LNCaP clone FGC (cell line): ENCODE results near the gene SIGMAR1.

ENCODE experiments used
- DNase-seq: peaks from one replicate; pipeline ENCODE4 v3.0.0-alpha.2; 2011; ENCODE audit warnings: low read depth
- H3K4me3 ChIP-seq: 2 replicates; pipeline ENCODE4 v1.5.1; 2011; ENCODE audit warnings: mild to moderate bottlenecking, low read depth, low read length, control low read depth
- CTCF ChIP-seq: IDR thresholded peaks from 2 replicates; pipeline ENCODE4 v1.5.1; 2012; ENCODE audit warnings: mild to moderate bottlenecking; ENCODE audit not compliant: control insufficient read depth, insufficient read depth; ENCODE audit errors: extremely low read depth

The SIGMAR1 gene

GRCh38 chr9:34611811-34612787 is 25.5 kb downstream of the SIGMAR1 start, which contains the start of gene RPP25L:
RPP25L (minus strand) TSS chr9:34612097; CDS start chr9:34611296, 801 bp downstream.
- peak within 1 kb of the TSS; percentile 97 for H3K4me3 ChIP-seq
- DNase-seq, result peak; percentile 35
- no peak for TF ChIP-seq CTCF

GRCh38 chr9:34611251-34611810 is 26.3 kb downstream of the SIGMAR1 start:
- TF ChIP-seq CTCF, result 0 out of 2 replicates have a peak, but pooled peaks have one; percentile 8
- peak overlapping the region; percentile 97 for H3K4me3 ChIP-seq
- DNase-seq, result no peak

GRCh38 chr9:34610434-34611206 is 27.0 kb downstream of the SIGMAR1 start:
- H3K4me3 ChIP-seq, result peak overlapping the region; percentile 97
- DNase-seq, result no peak
- no peak for TF ChIP-seq CTCF

GRCh38 chr9:34607331-34607730 is 30.3 kb downstream of the SIGMAR1 start:
- no peak overlapping the region for H3K4me3 ChIP-seq
- DNase-seq, result no peak
- TF ChIP-seq CTCF, result no peak

- DNase-seq, result no peak
- TF ChIP-seq CTCF, result no peak
- no peak overlapping the region for H3K4me3 ChIP-seq
These were observed 30.7 kb downstream of the SIGMAR1 start for GRCh38 chr9:34606905-34607304.

- H3K4me3 ChIP-seq, result no peak overlapping the region
- no peak for DNase-seq
- TF ChIP-seq CTCF, result no peak
These were observed 31.4 kb downstream of the SIGMAR1 start for GRCh38 chr9:34606190-34606589.
